ENCODE data around the gene SMC3.

The SMC3 gene

GRCh38 chr10:110561292-110561691 lies 6.2 kb upstream of the SMC3 start:
- H3K4me3 Mint-ChIP-seq: no peak overlapping the region
- H3K36me3 Mint-ChIP-seq: no peaks in the 10 kb centered on the region
- peaks cover 6% of the 10 kb centered on the region for H3K4me1 Mint-ChIP-seq
- H3K9me3 Mint-ChIP-seq: no peaks in the 10 kb centered on the region
- H3K27ac Mint-ChIP-seq: no peak overlapping the region
- peaks cover 6% of the 10 kb centered on the region for H3K27me3 Mint-ChIP-seq

DNA sequence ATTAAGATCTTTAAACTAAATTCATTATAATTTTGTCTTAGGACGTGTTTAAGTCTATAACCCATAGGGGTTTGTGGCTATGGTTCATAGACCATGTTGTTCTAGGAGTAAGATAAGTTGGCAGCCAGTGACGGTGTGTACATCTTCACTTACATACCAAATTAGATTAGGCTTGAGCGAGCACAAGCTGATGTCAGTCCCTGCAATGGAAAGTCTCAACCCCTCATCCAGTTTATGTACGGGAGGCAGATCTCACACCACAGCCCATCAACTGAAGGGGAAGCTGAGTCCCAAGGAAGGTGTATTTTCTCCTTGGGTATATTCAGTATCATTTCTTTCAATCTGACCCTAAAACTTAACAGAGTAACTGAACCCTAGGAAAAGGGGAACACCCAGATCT lies 5.1 kb upstream of the SMC3 start:
- peaks cover 8% of the 10 kb centered on the region for H3K4me1 Mint-ChIP-seq
- H3K27ac Mint-ChIP-seq: no peak overlapping the region
- no peaks in the 10 kb centered on the region for H3K36me3 Mint-ChIP-seq
- peaks cover 6% of the 10 kb centered on the region for H3K27me3 Mint-ChIP-seq
- H3K9me3 Mint-ChIP-seq: no peaks in the 10 kb centered on the region
- no peak overlapping the region for H3K4me3 Mint-ChIP-seq

DNA sequence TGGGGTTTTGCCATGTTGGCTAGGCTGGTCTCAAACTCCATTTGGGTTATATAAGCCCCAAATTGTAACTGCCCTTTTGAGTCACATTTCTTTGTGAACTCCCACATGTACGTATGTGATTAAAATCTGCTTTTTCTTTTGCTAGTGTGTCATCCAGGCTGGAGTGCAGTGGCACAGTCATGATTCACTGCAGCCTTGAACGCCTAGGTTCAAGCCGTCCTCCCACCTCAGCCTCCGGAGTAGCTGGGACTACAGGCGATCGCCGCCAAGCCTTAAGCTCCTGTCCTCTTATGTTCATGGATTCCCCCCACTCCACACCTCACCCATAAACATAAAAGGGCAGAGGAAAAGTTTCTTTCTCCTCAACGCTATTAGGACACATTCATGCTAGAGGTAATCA lies 4.4 kb upstream of the SMC3 start:
- H3K27ac Mint-ChIP-seq: no peak overlapping the region
- H3K27me3 Mint-ChIP-seq: peaks cover 6% of the 10 kb centered on the region
- H3K4me1 Mint-ChIP-seq: peaks cover 9% of the 10 kb centered on the region
- H3K36me3 Mint-ChIP-seq: no peaks in the 10 kb centered on the region
- H3K4me3 Mint-ChIP-seq: no peak overlapping the region
- no peaks in the 10 kb centered on the region for H3K9me3 Mint-ChIP-seq

- peak overlapping the region; percentile 99 for H3K27ac Mint-ChIP-seq
- H3K27me3 Mint-ChIP-seq: peaks cover 6% of the 10 kb centered on the region
- peaks cover 2% of the 10 kb centered on the region for H3K36me3 Mint-ChIP-seq
- H3K4me3 Mint-ChIP-seq: peak overlapping the region; percentile 97
- H3K9me3 Mint-ChIP-seq: no peaks in the 10 kb centered on the region
- peaks cover 34% of the 10 kb centered on the region for H3K4me1 Mint-ChIP-seq
Measured at GRCh38 chr10:110566472-110567200, 859 bp upstream of the SMC3 start.

- Mint-ChIP-seq H3K36me3 (peaks cover 2% of the 10 kb centered on the region), H3K9me3 (no peaks in the 10 kb centered on the region), H3K27me3 (peaks cover 5% of the 10 kb centered on the region), H3K27ac (peak overlapping the region; percentile 99), H3K4me1 (peaks cover 46% of the 10 kb centered on the region), H3K4me3 (peak overlapping the region; percentile 97)
Measured at GRCh38 chr10:110568055-110568735, 700 bp downstream of the SMC3 start.

DNA sequence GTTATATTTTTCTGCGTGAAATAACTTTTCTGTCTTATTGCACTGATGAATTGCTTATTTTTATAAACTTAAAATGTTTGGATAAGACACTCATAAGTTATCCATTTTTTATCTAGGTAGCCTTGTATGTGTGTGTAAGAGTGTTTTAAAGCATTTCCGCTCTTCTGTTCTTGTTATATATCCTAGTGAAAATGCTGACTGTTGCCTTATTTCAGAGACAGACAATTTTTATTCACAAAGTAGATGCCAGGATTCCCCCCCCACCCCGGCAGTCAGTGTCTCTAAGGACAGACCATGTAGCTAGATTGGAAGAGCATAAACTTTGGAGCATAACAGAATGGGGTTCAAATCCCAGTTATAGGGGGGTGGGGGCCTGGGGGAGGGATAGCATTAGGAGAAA lies 1.6 kb downstream of the SMC3 start:
- H3K9me3 Mint-ChIP-seq: no peaks in the 10 kb centered on the region
- H3K27ac Mint-ChIP-seq: peak overlapping the region; percentile 0
- H3K27me3 Mint-ChIP-seq: peaks cover 3% of the 10 kb centered on the region
- peaks cover 53% of the 10 kb centered on the region for H3K4me1 Mint-ChIP-seq
- H3K36me3 Mint-ChIP-seq: peaks cover 2% of the 10 kb centered on the region
- H3K4me3 Mint-ChIP-seq: peak overlapping the region; percentile 97

DNA sequence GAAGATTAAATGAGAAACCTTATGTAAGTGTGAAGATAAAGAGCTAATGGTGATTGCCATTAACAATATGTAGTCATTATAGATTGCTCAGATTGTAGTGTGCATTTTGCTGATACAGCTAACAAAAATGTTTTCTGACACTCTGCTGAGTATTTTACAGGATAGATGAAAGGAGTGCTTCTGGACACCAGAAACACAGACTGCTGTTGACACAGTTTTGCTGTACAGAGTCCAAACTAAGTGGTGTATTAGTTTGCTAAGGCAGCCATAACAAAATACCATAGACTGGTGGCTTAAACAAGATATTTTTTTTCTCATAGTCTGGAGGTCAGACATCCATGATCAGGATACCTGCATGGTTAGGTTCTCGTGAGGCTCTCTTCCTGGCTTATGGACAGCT lies 2.2 kb downstream of the SMC3 start:
- Mint-ChIP-seq H3K4me3 (peak overlapping the region; percentile 97), H3K36me3 (peaks cover 2% of the 10 kb centered on the region), H3K4me1 (peaks cover 59% of the 10 kb centered on the region), H3K9me3 (no peaks in the 10 kb centered on the region), H3K27me3 (no peaks in the 10 kb centered on the region), H3K27ac (peak overlapping the region; percentile 0)

DNA sequence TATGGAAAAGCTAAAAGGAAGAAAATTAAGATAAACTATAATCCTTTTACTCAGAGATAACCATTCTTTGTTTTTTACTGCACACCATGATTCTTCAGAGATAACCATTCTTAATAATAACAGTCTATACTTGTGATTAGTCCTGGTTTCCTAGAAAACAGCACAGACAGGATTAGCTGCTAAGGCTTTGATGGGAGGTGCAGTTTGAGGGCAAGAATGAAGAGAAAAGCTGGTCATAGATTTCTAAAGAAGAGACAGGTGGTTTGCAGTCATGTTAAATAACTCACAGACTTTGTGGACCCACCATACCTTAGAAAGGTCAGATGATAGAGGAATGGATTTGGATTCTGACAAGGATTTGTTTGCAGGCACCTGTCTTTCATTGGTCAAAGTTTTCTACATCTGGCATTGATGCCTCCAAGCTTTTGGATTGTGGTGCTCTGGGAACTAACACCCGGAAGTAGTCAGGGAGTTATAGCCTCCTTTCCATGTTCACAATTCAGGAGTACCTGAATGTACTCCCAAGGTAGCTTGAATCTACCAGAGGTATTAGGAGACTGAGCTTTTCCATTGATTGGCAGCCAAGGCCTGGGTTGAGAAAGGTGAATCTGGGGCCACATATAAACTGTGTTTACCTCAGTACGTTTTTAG lies 3.7 kb downstream of the SMC3 start:
- H3K9me3 Mint-ChIP-seq: no peaks in the 10 kb centered on the region
- H3K27ac Mint-ChIP-seq: no peak overlapping the region
- H3K36me3 Mint-ChIP-seq: peaks cover 5% of the 10 kb centered on the region
- no peak overlapping the region for H3K4me3 Mint-ChIP-seq
- peaks cover 73% of the 10 kb centered on the region for H3K4me1 Mint-ChIP-seq
- no peaks in the 10 kb centered on the region for H3K27me3 Mint-ChIP-seq

GRCh38 chr10:110572862-110573261 lies 5.4 kb downstream of the SMC3 start:
- H3K9me3 Mint-ChIP-seq: no peaks in the 10 kb centered on the region
- no peaks in the 10 kb centered on the region for H3K27me3 Mint-ChIP-seq
- peaks cover 5% of the 10 kb centered on the region for H3K36me3 Mint-ChIP-seq
- peaks cover 68% of the 10 kb centered on the region for H3K4me1 Mint-ChIP-seq
- H3K4me3 Mint-ChIP-seq: peak overlapping the region; percentile 52
- H3K27ac Mint-ChIP-seq: no peak overlapping the region

- peaks cover 15% of the 10 kb centered on the region for H3K36me3 Mint-ChIP-seq
- peak overlapping the region; percentile 39 for H3K4me3 Mint-ChIP-seq
- peaks cover 67% of the 10 kb centered on the region for H3K4me1 Mint-ChIP-seq
- H3K27ac Mint-ChIP-seq: peak overlapping the region; percentile 68
- H3K9me3 Mint-ChIP-seq: no peaks in the 10 kb centered on the region
- no peaks in the 10 kb centered on the region for H3K27me3 Mint-ChIP-seq
Measured at GRCh38 chr10:110574420-110574819, 6.9 kb downstream of the SMC3 start.

- peak overlapping the region; percentile 49 for H3K4me3 Mint-ChIP-seq
- H3K27ac Mint-ChIP-seq: peak overlapping the region; percentile 12
Measured at GRCh38 chr10:110576220-110576619, 8.7 kb downstream of the SMC3 start.

DNA sequence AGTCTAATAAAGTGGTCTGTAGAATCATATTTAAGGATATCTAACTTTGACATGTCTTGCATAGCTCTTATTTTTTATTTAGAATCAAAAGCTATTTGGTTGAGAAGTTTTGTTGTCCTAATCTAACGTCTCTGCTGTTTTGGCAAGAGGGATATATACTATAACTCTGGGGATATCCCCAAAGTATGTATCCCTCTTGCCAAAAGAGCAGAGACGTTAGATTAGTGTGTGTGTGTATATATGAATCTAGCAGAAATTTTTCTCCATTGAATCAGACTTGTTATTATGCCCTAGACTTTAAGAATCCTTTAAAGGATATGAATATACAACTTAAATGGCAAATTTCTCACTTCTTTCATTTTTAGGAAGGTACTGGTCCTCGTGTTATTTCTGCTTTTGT lies 9.6 kb downstream of the SMC3 start:
- Mint-ChIP-seq H3K36me3 (peaks cover 18% of the 10 kb centered on the region), H3K27ac (no peak overlapping the region), H3K9me3 (no peaks in the 10 kb centered on the region), H3K4me3 (no peak overlapping the region), H3K27me3 (no peaks in the 10 kb centered on the region), H3K4me1 (peaks cover 46% of the 10 kb centered on the region)

More at GRCh38 chr10:110576220-110576619, 8.7 kb downstream of the SMC3 start:
- H3K27me3 Mint-ChIP-seq: no peaks in the 10 kb centered on the region
- H3K36me3 Mint-ChIP-seq: peaks cover 16% of the 10 kb centered on the region
- H3K9me3 Mint-ChIP-seq: no peaks in the 10 kb centered on the region
- H3K4me1 Mint-ChIP-seq: peaks cover 49% of the 10 kb centered on the region

DNA sequence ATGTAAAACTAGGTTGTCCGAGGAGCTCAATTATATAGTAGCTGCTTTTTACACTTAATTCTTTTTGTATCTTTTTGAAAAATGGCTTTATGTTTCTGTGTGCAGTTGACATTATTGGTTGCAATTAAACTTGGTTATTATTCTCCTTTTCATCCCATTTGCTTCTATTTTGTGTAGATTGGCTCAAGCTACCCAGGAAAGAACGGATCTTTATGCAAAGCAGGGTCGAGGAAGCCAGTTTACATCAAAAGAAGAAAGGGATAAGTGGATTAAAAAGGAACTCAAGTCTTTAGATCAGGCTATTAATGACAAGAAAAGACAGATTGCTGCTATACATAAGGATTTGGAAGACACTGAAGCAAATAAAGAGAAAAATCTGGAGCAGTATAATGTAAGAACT lies 16.5 kb downstream of the SMC3 start:
- Mint-ChIP-seq H3K9me3 (no peaks in the 10 kb centered on the region), H3K4me3 (no peak overlapping the region), H3K36me3 (peaks cover 21% of the 10 kb centered on the region), H3K27ac (no peak overlapping the region), H3K27me3 (no peaks in the 10 kb centered on the region), H3K4me1 (peaks cover 4% of the 10 kb centered on the region)

GRCh38 chr10:110591760-110592159 lies 24.3 kb downstream of the SMC3 start:
- Mint-ChIP-seq H3K9me3 (no peaks in the 10 kb centered on the region), H3K36me3 (peaks cover 20% of the 10 kb centered on the region), H3K27ac (no peak overlapping the region), H3K4me1 (peaks cover 5% of the 10 kb centered on the region), H3K4me3 (no peak overlapping the region), H3K27me3 (no peaks in the 10 kb centered on the region)

GRCh38 chr10:110597476-110597875 lies 30.0 kb downstream of the SMC3 start:
- Mint-ChIP-seq H3K9me3 (no peaks in the 10 kb centered on the region), H3K27me3 (no peaks in the 10 kb centered on the region), H3K36me3 (peaks cover 21% of the 10 kb centered on the region), H3K27ac (no peak overlapping the region), H3K4me1 (peaks cover 5% of the 10 kb centered on the region), H3K4me3 (no peak overlapping the region)

- Mint-ChIP-seq H3K4me1 (no peaks in the 10 kb centered on the region), H3K9me3 (no peaks in the 10 kb centered on the region), H3K27me3 (no peaks in the 10 kb centered on the region), H3K4me3 (no peak overlapping the region), H3K36me3 (peaks cover 19% of the 10 kb centered on the region), H3K27ac (no peak overlapping the region)
Measured at GRCh38 chr10:110600487-110601101, 33.1 kb downstream of the SMC3 start.
